DMS 273 (cell line): ENCODE measurements around the gene SOX13.
"Not testable (repeated sequence)": the region's sequence is repeated elsewhere in the genome, so short reads cannot be mapped to it uniquely, and the experiment has no call there.

Source experiments
- DNase-seq: peaks from one replicate; lab custom pipeline; 2025; ENCODE audit not compliant: unreplicated experiment; lab: John Stamatoyannopoulos, UW

Gene SOX13

GRCh38 chr1:204072931-204073836 is at the start of gene SOX13:
TSS of gene SOX13 (plus strand) at chr1:204073115. CDS start at chr1:204112916, 39,801 bp downstream.
- peak; percentile 80 for DNase-seq

GRCh38 chr1:204025917-204026707 is 46.8 kb upstream of the SOX13 start:
- no peak for DNase-seq

DNA sequence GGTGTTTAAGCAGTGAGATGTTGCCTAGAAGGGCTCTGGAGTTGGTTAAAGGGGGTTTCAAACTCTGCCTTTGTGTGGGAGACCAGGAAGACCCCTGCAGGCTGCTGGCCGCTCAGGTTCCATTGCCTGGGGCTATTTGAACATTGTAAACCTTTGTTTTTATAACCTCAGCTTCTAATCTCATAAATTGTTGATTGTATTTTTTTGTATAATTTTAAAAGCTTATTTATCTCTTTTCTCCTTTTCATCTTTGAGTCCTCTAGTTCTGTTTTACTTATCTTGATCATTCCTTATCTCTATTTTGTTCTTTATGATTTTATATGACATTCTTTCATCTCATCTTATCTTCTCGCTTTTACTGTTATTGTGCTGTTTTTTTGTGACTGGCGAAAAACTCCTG is 45.5 kb upstream of the SOX13 start:
- no peak for DNase-seq

- DNase-seq = no peak
Observed at GRCh38 chr1:204029016-204029415, 43.9 kb upstream of the SOX13 start.

DNA sequence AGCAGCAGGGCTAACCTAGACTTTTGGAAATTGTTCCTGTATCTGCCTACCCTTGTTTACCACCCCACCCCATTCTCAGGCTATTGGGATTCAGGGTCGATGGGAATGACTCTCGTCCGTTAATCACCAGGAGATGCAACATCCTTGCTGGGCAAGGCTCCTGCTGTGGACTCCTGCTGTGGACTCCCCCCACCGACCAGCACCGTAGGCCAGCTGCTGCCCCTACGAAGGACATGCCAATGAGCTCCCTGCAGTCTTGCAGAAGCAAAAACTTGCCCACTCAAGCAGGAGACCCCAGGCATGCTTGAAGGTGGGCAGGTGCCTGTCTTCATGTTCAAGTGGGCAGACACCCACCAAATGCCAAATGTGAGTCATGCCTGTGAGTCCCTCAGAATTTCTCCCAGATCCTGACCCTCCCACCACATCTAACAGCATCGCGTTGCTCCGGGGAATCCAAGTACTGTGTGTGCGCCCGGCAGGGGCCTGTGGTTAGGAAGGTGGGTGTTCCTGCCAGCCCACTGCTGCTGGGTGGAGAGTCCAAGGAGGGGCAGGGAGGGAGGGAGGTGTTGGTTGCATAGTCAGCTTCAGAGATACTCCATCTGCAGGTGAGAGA is 41.7 kb upstream of the SOX13 start:
- no peak for DNase-seq

DNA sequence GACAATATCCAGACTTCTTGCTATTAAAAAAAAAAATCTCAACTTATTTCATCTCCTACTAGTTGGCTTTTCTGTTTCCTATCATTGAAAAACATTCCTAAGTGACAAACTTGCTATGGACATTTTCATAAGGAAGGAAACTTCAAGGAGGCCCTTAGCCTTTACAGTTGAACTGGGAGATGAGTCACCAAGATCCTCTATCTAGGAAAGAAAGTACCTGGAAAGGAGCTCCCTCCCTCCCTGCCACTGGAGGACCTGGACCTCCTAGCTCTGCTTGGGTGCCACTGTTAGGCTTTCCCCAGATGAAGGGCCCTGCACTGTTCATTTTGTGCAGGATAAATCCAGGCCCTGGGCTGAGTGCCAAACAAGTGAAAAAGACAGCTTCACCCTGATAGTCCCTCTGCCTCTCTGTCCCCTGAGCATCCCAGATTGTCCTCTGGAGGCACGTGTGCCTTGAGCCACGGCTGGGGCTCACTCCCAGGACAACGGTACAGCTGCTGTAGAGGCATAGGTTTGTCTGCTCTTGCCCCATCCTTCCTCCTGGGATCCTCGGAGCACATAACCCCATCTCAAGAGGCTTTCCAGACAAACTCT is 40.2 kb upstream of the SOX13 start:
- DNase-seq = no peak

GRCh38 chr1:204033306-204033705 is 39.6 kb upstream of the SOX13 start:
- no peak for DNase-seq

DNA sequence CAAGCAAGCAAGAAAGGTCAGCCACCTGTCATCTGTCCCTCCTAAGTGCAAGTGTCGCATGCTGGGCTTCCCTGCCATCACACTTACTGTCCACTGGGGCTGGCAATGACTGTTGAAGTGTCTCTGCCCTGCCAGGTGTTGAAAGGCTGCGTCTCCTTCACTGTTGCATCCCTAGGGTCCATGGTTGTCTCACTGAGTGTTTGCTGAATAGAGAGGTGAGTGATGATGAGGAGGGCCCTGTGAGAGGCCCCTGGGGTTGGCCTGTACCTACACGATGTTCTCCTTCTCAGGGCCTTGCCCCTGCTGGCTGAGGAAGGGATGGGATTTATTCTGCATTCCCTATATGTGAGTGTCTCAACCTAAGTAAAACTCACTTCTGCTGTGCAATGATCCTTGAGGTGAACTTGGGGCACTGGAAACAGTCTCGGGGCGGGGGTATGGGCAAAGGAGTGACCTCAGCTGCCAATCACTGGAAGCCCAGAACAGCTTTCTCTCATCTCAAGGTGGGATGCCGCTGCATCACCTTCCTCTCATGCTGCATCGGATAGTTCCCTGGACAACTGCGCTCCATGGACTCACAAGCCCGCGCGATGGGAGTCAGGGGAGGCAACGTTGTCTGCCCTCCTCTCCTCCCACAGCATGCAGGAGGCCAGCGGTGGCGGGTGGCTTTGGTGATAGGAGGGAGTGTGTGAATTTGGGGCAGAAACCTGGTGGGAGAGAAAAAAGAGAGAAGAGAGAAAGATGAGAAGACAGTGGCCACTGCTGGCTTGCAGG is 35.8 kb upstream of the SOX13 start:
- DNase-seq = no peak

DNA sequence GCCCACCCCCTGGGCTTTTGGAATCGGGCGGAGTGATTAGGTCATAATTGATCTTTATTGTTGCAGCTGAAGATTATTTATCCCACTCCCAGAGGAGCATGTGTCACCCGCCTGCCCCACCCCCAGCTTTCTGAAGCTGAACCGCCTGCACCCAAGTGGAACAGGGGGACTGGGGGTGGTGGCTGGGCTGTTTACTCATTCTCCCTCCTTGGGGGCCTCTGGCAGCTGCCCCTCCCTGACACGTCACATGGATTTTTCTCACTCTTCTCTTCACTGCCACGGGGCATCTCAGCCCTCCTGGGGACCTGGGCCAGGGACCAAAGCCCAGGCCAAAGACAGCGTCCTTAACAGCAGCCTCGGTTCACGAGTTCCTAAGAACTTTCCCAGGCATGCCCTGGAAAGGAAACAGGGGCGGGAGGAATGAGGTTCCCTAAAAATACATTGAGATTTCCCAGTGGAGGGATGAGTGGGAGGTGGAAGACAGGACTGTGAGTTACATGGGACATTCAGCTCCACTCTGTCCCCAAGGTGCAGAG is 31.6 kb upstream of the SOX13 start:
- DNase-seq = no peak

DNA sequence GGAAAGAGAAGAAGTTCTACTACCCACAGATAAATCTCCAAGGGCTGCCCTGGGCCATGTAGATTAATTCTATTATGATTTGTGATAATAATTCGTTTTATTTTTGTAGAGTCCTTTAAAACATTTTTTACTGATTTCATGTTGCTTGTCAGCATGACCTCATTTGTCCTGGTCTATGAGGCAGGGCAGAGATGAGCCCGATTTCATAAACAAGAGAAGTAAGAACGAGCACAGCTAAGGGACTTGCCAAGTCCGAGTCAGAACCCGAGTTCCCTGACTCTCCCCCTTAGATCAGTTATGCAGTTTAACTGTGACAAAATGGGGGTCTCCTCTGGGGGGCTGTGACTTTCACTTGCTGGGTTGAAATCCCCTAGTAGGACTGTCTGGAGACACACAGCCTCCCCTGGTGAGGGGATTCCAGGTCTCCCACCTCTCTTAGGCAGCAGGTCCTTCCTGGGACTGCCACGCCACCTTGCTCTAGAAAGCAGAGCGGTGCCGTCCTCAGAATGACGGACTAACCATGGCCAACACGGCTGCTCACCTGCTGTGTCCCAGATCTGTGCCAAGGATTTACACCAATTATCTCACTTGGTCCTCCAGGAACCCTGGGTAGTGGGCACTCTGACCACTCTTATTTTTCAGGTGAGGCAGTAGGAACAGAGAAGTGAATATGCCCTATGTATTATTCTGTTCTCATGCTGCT is 31.0 kb upstream of the SOX13 start:
- DNase-seq = no peak

- no peak for DNase-seq
Observed at GRCh38 chr1:204042516-204042915, 30.4 kb upstream of the SOX13 start.

DNA sequence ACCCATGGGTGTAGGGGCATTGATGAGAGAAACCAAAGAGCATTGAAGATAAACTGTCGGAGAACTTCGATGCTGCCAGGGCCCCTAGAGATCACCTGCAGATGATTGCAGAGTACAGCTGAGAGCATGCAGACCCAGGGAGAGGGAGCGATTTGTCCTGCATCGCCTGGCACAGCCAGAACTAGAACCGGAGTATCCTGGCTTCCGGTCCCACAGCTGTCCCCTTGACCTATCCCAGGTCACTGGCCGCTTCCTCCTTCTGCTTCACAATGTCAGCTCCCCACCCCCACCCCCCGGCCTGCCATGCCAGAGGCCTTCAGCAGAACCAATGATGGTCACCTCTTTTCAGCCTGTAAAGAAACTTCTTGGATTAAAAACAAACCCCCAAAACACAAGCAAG is 29.2 kb upstream of the SOX13 start:
- DNase-seq = no peak

- DNase-seq = no peak
Observed at GRCh38 chr1:204044448-204044847, 28.5 kb upstream of the SOX13 start.

- no peak for DNase-seq
Observed at GRCh38 chr1:204045430-204045829, 27.5 kb upstream of the SOX13 start.

GRCh38 chr1:204046346-204046745 is 26.6 kb upstream of the SOX13 start:
- DNase-seq = no peak

DNA sequence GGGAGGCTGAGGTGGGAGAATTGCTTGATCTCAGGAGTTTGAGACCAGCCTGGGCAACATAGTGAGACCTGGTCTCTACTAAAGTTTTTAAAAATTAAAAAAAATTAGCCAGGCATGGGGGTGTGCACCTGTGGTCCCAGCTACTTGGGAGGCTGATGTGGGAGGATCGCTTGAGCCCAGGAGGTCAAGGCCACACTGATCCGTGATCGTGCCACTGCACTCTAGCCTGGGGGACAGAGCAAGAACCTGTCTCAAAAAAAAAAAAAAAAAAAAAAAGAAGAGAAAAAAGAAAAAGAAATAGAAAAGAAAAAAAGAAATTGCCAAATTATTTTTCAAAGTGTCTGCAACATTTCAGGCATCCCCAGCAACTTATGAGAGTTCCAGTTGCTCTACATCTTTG is 24.1 kb upstream of the SOX13 start:
- not testable (repeated sequence) for DNase-seq

DNA sequence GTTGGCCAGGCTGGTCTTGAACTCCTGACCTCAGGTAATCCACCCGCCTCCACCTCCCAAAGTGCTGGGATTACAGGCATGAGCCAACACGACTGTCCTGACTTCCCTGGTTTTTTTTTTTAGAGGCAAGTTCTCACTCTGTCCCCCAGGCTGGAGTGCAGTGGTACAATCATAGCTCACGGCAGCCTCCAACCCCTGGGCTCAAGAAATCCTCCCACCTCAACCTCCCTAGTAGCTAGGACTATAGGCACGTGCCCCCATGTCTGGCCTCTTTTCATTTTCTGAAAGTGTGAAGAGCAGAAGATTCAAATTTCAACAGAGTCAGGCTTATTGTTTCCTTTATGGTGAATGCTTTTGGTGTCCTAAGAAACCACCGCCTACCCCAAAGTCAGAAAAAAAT is 21.7 kb upstream of the SOX13 start:
- no peak for DNase-seq

- no peak for DNase-seq
Observed at GRCh38 chr1:204051718-204052117, 21.2 kb upstream of the SOX13 start.

- DNase-seq = no peak
Observed at GRCh38 chr1:204053893-204054292, 19.0 kb upstream of the SOX13 start.

- no peak for DNase-seq
Observed at GRCh38 chr1:204059970-204060369, 12.9 kb upstream of the SOX13 start.
